Central memory CD4-positive, alpha-beta T cell (primary cell): Measurements from ENCODE around the gene ZNF780A.
"Not testable (repeated sequence)": the region's sequence is repeated elsewhere in the genome, so short reads cannot be mapped to it uniquely, and the experiment has no call there.

ENCODE experiments used
- DNase-seq: peaks from one replicate; pipeline ENCODE4 v3.0.0; 2022
- total RNA-seq, 3 experiments: gene quantifications; one replicate each; lab custom pipeline; 2026; lab: John Stamatoyannopoulos, UW

The ZNF780A gene
- 22.0 to 68.2 (median 26.8) reads per million in 3 experiments for total RNA-seq

- peak; percentile 76 for DNase-seq
These were observed at the start of gene ZNF780A for GRCh38 chr19:40090241-40091204. Gene ZNF780A (minus strand): TSS chr19:40090943. CDS start chr19:40084753, 6,190 bp downstream.

DNA sequence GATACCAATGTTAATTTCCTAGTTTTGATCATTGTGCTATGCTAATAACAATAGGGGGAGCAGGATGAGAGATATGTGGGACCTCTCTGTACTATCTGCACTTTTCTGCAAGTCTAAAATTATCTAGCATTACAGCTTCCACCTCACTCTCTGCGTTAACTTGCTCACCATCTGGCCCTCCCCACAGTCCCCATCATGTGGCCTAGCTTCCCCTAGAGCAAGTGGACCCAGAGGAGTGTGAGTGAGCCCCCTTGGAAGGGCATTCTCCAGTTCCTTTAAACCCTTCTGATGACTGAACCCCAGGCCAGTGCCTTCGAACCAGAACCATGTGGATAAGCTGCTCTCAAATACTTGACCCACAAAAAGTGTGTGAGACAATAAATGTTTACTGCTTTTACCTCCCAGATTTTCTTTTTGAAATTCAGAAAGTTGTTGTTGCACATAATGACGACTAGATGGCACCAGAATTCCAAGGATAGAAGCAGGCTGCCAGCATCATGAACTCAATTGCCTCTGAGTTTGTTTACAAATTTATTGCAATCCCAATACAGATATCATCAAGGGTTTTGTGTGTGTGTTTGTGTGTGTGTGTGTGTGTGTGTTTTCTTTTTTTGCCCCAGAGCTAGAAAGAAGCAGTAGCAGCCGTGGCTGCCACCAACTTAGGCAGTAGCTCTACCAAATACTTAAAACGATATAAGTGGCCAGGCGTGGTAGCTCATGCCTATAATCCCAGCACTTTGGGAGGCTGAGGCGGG is 49.0 kb upstream of the ZNF780A start:
- peak; percentile 50 for DNase-seq

- DNase-seq: no peak
These were observed 46.1 kb upstream of the ZNF780A start for GRCh38 chr19:40136818-40137217.

- DNase-seq: no peak
These were observed 44.1 kb upstream of the ZNF780A start for GRCh38 chr19:40134866-40135265.

DNA sequence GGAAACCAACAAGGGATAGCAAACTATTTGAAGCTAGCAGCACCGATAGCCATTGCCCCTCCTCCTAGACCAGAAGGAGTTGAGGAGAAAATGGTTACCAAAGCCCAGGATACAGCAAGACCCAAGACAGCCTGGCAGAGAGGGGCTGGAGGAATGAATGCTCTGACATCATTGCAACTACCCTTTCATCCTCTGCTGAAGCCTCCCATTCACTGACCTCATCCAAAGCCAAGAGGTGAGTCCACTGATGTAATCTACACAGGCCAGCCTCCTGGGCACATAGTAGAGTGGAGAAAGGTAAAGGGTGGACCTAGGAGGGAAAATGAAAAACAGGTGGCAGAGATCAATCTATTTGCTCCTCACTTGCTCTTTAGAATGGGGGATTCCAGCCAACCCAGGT is 42.7 kb upstream of the ZNF780A start:
- DNase-seq: no peak

DNA sequence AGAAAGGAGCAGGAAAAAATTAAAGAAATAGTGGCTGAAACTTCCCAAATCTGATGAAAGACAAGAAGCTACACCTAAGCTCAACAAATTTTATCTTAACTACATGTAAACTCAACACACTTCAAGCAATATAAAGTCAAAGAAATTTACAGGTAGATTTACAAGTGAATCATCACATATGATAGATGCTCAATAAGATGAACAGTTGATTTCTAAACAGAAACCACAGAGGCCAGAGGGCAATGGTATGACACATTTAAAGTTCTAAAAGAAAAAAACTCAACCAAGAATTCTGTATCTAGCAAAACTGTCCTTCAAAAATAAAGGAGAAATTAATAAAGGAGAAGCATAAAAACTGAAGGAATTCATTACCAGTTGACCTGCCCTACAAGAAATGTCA is 39.3 kb upstream of the ZNF780A start:
- no peak for DNase-seq

DNA sequence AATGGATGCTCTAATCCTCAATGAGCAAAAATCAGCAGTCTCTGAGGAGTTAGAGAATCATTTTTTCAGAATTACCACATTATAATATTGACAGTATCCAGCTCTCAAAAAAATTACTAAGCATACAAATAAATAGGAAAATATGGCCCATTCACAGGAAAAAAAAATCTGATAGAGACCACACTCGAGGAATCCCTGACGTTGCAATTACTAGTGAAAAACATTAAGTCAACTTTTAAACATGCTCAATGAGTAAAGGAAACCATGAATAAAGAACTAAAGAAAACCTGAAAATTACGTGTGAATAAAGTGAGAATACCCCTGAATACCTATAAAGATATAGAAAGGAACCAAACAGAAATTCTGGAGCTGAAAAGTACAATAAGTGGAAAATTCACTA is 38.7 kb upstream of the ZNF780A start:
- no peak for DNase-seq

- no peak for DNase-seq
These were observed 38.2 kb upstream of the ZNF780A start for GRCh38 chr19:40128991-40129390.

DNA sequence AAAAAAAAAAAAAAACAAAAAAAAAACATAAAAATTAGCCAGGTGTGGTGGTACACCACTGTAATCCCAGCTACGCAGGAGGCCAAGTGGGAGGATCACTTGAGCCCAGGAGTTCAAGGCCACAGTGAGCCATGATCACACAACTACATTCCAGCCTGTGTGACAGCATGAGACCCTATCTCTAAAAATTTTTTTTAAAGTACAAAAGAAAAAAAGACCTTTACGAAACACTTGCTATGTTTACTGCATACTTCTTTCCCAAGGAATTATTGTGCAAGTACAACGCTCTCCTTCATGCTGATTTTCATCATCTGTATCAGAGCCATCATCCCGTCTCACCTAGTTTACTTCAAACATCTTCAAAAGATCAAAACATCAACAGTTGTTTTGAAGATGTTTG is 28.6 kb upstream of the ZNF780A start:
- DNase-seq: no peak

DNA sequence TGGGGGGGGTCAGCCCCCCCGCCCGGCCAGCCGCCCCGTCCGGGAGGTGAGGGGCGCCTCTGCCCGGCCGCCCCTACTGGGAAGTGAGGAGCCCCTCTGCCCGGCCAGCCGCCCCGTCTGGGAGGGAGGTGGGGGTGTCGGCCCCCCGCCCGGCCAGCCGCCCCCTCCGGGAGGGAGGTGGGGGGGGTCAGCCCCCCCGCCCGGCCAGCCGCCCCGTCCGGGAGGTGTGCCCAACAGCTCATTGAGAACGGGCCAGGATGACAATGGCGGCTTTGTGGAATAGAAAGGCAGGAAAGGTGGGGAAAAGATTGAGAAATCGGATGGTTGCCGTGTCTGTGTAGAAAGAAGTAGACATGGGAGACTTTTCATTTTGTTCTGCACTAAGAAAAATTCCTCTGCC is 27.9 kb upstream of the ZNF780A start:
- DNase-seq: not testable (repeated sequence)

DNA sequence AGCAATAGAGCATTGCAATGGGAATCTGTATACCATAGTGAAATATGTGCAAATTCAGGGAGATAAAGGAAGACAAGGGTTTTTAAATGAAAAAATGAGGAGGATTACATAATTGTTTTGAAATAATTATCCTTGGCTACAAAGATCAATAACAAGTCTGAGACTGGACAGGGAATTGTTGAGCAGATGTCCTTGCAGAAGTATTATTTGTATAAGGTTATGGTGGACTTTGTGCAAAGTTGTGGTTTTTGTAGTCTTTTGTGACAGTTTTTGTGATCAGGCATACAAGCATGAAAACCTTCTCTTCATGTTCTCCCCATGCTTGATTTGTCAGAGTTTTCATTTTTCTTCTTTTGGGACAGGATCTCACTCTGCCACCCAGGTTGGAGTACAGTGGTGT is 25.3 kb upstream of the ZNF780A start:
- DNase-seq: no peak

DNA sequence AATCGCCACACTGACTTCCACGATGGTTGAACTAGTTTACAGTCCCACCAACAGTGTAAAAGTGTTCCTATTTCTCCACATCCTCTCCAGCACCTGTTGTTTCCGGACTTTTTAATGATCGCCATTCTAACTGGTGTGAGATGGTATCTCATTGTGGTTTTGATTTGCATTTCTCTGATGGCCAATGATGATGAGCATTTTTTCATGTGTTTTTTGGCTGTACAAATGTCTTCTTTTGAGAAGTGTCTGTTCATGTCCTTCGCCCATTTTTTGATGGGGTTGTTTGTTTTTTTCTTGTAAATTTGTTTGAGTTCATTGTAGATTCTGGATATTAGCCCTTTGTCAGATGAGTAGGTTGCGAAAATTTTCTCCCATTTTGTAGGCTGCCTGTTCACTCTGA is 23.4 kb upstream of the ZNF780A start:
- DNase-seq: not testable (repeated sequence)

GRCh38 chr19:40112271-40112670 is 21.5 kb upstream of the ZNF780A start:
- not testable (repeated sequence) for DNase-seq

DNA sequence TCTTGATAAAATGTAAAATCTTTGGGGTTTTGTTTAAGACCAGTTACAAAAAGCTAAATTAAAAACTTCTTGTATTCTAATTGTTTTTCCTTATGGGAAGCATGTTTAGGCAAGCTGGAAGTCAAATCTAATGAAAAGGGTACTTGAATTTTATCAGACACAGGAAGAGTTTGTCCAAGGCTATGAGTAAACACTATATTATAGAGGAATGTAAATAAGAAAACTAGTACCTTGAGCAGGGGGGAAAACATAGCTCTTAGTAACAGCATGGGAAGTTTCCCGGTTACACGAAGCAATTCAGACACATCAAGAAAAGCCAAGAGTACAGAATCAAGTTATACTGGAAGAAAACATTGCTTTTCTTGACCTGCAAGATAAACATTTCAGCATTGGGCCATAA is 19.8 kb upstream of the ZNF780A start:
- DNase-seq: no peak

GRCh38 chr19:40104754-40105153 is 14.0 kb upstream of the ZNF780A start:
- DNase-seq: no peak

- no peak for DNase-seq
These were observed 12.9 kb upstream of the ZNF780A start for GRCh38 chr19:40103600-40103999.

DNA sequence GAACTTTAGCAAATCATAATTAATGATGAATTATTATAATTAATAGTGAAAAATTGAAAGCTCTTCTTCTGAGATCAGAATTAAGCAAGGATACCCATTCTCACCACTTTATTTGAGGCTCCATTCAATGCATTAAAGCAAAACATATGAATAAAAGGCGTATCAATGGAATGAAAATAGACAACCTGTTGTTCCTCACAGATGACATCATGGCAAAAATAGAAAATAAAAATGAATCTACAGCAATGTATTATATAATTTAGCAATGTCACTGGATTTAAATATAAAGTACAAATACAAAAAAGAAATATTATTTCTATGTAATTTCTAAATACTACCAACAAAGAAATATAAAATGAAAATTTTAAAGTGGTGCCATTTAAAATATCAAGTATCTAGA is 11.1 kb upstream of the ZNF780A start:
- DNase-seq: no peak

GRCh38 chr19:40093416-40093815 is 2.7 kb upstream of the ZNF780A start:
- DNase-seq: no peak

DNA sequence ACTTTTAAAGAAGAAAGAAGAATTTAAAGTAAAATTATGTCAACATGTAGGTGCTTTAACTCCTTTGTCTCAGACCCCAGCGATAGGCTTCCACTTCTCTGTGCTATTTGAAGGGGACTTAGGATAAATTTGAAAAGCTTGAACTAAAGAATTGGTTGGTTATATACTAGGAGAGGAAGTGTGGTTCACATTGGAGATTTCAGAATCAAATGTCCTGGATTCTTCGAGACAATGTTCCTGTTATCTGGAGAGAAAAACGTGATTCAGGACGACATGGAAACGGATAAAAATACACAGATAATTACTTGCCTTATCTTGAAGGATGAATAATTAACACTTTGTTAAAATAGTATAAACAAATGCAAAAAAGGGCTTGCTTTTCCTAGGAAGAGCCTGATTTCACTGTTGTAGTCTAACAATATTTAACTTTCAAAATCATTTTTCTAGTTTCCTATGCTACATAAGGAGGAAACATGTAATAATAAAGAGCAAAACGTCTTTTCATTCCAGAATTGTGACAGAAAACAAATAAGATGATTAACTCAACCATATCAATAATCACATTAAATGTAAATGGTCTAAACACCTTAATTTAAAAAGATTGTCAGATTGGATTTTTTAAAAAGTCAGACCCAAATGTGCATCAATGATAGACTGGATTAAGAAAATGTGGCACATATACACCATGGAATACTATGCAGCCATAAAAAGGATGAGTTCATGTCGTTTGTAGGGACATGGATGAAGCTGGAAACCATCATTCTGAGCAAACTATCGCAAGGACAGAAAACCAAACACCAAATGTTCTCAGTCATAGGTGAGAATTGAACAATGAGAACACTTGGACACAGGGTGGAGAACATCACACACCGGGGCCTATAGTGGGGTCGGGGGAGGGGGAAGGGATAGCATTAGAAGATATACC is 724 bp upstream of the ZNF780A start:
- DNase-seq: no peak

GRCh38 chr19:40089462-40089861 is 1.3 kb downstream of the ZNF780A start:
- DNase-seq: no peak

DNA sequence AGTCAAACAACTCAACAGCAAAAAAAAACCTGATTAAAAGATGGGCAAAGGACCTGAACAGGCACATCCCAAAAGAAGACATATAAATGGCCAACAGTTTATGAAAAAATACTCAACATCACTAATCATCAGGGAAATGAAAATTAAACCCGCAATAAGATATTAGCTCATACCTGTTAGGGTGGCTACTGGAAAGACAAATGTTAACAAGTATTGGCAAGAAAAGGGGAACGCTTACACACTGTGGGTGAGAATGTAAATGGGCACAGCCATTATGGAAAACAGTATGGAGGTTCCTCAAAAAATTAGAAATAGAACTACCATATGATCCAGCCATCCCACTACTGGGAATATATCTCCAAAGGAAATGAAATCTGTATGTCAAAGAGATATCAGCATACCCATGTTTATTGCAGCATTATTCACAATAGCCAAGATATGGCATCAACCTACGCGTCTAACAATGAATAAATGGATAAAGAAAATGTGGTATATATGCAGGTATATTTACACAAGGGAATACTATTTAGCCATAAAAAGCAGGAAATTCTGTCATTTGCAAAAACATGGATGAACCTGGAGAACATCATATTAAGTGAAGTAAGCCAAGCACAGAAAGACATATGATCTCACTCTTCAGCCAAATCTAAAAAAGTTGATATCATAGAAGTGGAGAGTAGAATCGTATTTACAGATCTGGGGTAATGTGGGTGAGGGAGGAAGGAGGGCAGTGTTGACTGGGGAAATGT is 2.3 kb downstream of the ZNF780A start:
- DNase-seq: no peak

DNA sequence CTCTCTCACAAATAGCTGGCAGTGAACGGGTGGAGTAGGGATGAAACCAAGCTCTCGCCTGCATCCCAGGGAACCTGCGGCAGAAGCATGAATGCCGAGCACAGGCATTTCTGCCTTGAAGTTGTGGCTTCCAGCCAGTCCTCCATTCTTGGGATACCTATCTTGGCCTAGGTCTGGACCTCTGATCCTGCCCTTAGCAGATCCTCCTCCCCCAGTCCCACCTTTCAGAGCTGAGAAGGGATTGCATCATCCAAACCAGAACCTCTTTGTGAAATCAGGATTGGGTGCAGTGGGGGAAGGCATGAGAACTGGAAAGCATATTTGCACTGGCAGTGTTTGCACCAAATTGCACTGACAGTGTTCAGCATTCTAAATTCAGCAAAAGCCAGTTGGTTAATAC is 5.8 kb downstream of the ZNF780A start:
- no peak for DNase-seq
